ENCODE measurements around the gene SFXN4. TPM values are rescaled to one million over a fixed set of nuclear protein-coding genes. Genes with fewer than 3 reads are reported as not detected.

SFXN4 gene
- total and polyA plus RNA-seq, 2 donors from 2014 or later, result 21.9 to 59.7 TPM

DNA sequence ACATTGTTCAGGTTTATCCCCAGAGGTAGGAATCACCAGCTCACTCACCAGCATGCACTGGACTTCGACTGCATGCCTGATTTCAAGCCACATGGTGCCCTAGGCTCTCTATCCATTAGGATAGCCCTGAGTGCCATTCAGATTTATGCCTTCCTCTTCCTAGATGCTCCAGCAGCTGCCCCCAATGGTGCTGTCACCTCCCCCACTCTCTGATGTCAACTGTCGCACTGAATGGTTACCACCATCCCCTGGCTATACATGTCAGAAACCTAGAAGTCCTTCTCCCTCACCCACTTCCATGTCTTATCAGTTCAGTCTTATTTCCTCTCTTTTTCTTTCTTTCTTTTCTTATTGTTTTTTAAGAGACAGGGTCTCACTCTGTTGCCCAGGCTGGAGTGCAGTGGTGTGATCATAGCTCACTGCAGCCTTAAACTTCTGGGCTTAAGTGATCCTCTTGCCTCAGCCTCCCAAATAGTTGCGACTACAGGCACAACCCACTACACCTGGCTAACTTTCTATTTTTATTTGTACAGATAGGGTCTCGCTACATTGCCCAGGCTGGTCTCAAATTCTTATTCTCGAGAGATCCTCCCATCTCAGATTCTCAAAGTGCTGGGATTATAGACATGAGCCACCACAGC lies 2.9 kb downstream of the SFXN4 start:
- Histone ChIP-seq H3K9me3 (ENCODE audit: control insufficient read depth in 2 of 3, insufficient read depth in 1 of 3, low read length in 3 of 3) (no peaks in the 10 kb centered on the region), H3K36me3 (ENCODE audit: control insufficient read depth in 2 of 3, insufficient read depth in 3 of 3, low read length in 3 of 3) (peaks cover 0 to 11% (median 10%) of the 10 kb centered on the region in 3 donors), H3K27ac (ENCODE audit: low read depth in 2 of 2, low read length in 2 of 2) (no peak overlapping the region), H3K27me3 (ENCODE audit: control insufficient read depth, insufficient read depth, low read length) (no peaks in the 10 kb centered on the region), H3K4me1 (ENCODE audit: control insufficient read depth in 2 of 3, insufficient read depth in 2 of 3, low read depth in 1 of 3, low read length in 3 of 3) (peaks cover 6 to 15% (median 7%) of the 10 kb centered on the region in 3 donors), H3K9ac (ENCODE audit: low read length in 3 of 3) (no peak overlapping the region), H3K4me3 (ENCODE audit: low read length in 3 of 3) (no peak overlapping the region)
- no peak for FAIRE-seq
- TF ChIP-seq, protein P1, sequence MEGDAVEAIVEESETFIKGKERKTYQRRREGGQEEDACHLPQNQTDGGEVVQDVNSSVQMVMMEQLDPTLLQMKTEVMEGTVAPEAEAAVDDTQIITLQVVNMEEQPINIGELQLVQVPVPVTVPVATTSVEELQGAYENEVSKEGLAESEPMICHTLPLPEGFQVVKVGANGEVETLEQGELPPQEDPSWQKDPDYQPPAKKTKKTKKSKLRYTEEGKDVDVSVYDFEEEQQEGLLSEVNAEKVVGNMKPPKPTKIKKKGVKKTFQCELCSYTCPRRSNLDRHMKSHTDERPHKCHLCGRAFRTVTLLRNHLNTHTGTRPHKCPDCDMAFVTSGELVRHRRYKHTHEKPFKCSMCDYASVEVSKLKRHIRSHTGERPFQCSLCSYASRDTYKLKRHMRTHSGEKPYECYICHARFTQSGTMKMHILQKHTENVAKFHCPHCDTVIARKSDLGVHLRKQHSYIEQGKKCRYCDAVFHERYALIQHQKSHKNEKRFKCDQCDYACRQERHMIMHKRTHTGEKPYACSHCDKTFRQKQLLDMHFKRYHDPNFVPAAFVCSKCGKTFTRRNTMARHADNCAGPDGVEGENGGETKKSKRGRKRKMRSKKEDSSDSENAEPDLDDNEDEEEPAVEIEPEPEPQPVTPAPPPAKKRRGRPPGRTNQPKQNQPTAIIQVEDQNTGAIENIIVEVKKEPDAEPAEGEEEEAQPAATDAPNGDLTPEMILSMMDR (IDR thresholded peaks at IDR 0.05; ENCODE audit: borderline replicate concordance, extremely low read depth, insufficient read depth), result no peak
- peak in 3 of 5 donors; percentile 27 to 55 (median 29) for DNase-seq
- intact Hi-C loops (cut with DNase I), result no loop called here

DNA sequence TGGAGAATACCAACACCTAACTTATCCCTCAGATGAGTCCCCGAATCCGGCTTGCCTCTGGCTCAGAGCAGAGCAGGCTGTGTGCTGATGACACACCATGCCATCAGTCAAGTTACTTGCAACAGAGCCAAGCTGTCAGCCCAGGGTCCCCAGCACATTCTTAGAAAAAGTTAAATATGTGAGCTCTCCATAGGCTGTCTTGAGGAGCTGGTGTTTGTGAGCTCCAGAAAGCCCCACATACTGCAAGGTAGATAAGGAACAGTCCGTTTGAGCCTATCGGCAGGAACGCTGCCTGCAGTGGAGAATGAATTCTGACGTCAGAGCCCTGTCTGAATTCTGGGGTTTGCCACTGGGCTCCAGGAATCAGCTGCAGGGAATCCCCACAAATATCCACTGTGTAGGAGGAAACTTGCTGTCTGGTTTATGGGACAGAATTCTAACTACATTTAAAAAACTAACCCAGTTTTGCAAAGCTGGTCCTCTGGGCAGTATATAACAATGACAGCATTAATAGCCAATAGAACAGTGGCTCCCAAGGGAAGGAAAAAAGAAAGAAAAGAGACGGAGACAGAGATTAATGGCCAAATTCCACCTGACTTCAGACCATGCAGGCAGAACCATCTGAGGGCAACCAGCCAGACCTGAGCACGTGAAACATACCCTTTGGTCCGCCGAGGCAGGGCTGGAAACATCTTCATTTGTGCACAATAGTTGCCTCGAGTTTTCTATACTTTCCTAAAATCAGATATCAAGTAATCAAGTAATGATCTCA lies 3.6 kb downstream of the SFXN4 start:
- DNase-seq, result peak in 3 of 5 donors; percentile 37 to 80 (median 77)
- Histone ChIP-seq H3K27ac (ENCODE audit: low read depth in 2 of 2, low read length in 2 of 2) (peak overlapping the region in 1 of 2 donors; percentile 43), H3K9me3 (ENCODE audit: control insufficient read depth in 2 of 3, insufficient read depth in 1 of 3, low read length in 3 of 3) (no peaks in the 10 kb centered on the region), H3K4me1 (ENCODE audit: control insufficient read depth in 2 of 3, insufficient read depth in 2 of 3, low read depth in 1 of 3, low read length in 3 of 3) (peaks cover 6 to 15% (median 7%) of the 10 kb centered on the region in 3 donors), H3K9ac (ENCODE audit: low read length in 3 of 3) (no peak overlapping the region), H3K4me3 (ENCODE audit: low read length in 3 of 3) (peak overlapping the region in 1 of 3 donors; percentile 22), H3K36me3 (ENCODE audit: control insufficient read depth in 2 of 3, insufficient read depth in 3 of 3, low read length in 3 of 3) (peaks cover 0 to 11% (median 10%) of the 10 kb centered on the region in 3 donors), H3K27me3 (ENCODE audit: control insufficient read depth, insufficient read depth, low read length) (no peaks in the 10 kb centered on the region)
- FAIRE-seq, result no peak
- TF ChIP-seq, protein P1 (IDR thresholded peaks at IDR 0.05; ENCODE audit: borderline replicate concordance, extremely low read depth, insufficient read depth), result no peak
- intact Hi-C loops (cut with DNase I), result no loop called here

DNA sequence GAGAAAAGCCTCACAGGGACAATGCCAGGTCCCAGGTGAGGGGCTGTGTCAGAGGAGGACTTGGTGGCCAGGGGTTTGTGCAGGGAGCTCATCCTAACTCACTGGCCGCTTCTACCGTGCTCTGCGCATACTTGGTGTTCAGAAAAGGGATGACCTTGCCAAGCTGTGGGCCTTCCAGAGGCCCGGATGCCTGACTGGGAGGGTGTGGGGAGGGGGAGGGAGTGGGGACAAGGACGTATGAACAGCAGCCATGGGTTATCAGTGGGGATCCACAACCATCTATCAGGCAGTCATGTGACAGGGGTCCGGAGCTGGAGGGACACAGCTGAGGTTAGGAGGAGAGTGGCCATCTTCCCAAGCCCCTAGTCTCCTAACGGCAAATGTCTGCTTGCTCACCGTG lies 6.2 kb downstream of the SFXN4 start:
- TF ChIP-seq, protein P1 (IDR thresholded peaks at IDR 0.05; ENCODE audit: borderline replicate concordance, extremely low read depth, insufficient read depth), result no peak
- Histone ChIP-seq H3K27me3 (ENCODE audit: control insufficient read depth, insufficient read depth, low read length) (no peaks in the 10 kb centered on the region), H3K27ac (ENCODE audit: low read depth in 2 of 2, low read length in 2 of 2) (no peak overlapping the region), H3K9me3 (ENCODE audit: control insufficient read depth in 2 of 3, insufficient read depth in 1 of 3, low read length in 3 of 3) (no peaks in the 10 kb centered on the region), H3K36me3 (ENCODE audit: control insufficient read depth in 2 of 3, insufficient read depth in 3 of 3, low read length in 3 of 3) (peaks cover 0 to 21% (median 16%) of the 10 kb centered on the region in 3 donors), H3K9ac (ENCODE audit: low read length in 3 of 3) (no peak overlapping the region), H3K4me1 (ENCODE audit: control insufficient read depth in 2 of 3, insufficient read depth in 2 of 3, low read depth in 1 of 3, low read length in 3 of 3) (peaks cover under 1 to 15% (median 7%) of the 10 kb centered on the region in 3 donors), H3K4me3 (ENCODE audit: low read length in 3 of 3) (no peak overlapping the region)
- FAIRE-seq, result no peak
- no peak for DNase-seq
- intact Hi-C loops (cut with DNase I), result no loop called here
